Lower leg skin (tissue), 3 donors: ENCODE results near the gene BANF2.

Experiments
- CTCF ChIP-seq, 3 donors: fragments of 450-650 bp; IDR thresholded peaks; one replicate each; pipeline ENCODE4 v1.5.1; 2016; ENCODE audit warnings: antibody characterized with exemption in 3 of 3, mild to moderate bottlenecking in 3 of 3, moderate library complexity in 2 of 3
- POLR2A ChIP-seq, 2 donors: fragments of 450-650 bp; IDR thresholded peaks; one replicate each; pipeline ENCODE4 v1.6.1; 2016 to 2017; ENCODE audit warnings: antibody characterized with exemption in 2 of 2, mild to moderate bottlenecking in 1 of 2, moderate library complexity in 1 of 2

- TF ChIP-seq POLR2A (IDR thresholded peaks at IDR 0.05) (no peak), CTCF (IDR thresholded peaks at IDR 0.05) (no peak)
These were observed 61.8 kb downstream of the BANF2 start for GRCh38 chr20:17761604-17762003.
